Endothelial cell (in vitro differentiated cells): ENCODE results near the gene DTNBP1. TPM values are rescaled to one million over a fixed set of nuclear protein-coding genes. Genes with fewer than 3 reads are reported as not detected.

Experiments used
- DNase-seq: peaks from one replicate; pipeline ENCODE4 v3.0.0; 2021; ENCODE audit warnings: low spot score
- H3K27ac Mint-ChIP-seq: one replicate; pipeline ENCODE4 v1.8.0; 2021; ENCODE audit warnings: mixed read lengths, inconsistent platforms; ENCODE audit not compliant: unreplicated experiment
- H3K27me3 Mint-ChIP-seq: one replicate; pipeline ENCODE4 v1.8.0; 2021; ENCODE audit warnings: mild to moderate bottlenecking, moderate library complexity, mixed read lengths, inconsistent platforms; ENCODE audit not compliant: unreplicated experiment
- H3K36me3 Mint-ChIP-seq: one replicate; pipeline ENCODE4 v1.8.0; 2021; ENCODE audit warnings: mild to moderate bottlenecking, low read depth, mixed read lengths, inconsistent platforms; ENCODE audit not compliant: unreplicated experiment
- H3K4me1 Mint-ChIP-seq: one replicate; pipeline ENCODE4 v1.8.0; 2021; ENCODE audit warnings: mild to moderate bottlenecking, mixed read lengths, inconsistent platforms; ENCODE audit not compliant: unreplicated experiment
- H3K4me3 Mint-ChIP-seq: one replicate; pipeline ENCODE4 v1.8.0; 2021; ENCODE audit warnings: mild to moderate bottlenecking, mixed read lengths, inconsistent platforms; ENCODE audit not compliant: unreplicated experiment
- H3K9me3 Mint-ChIP-seq: one replicate; pipeline ENCODE4 v1.8.0; 2021; ENCODE audit warnings: mixed read lengths, inconsistent platforms; ENCODE audit not compliant: unreplicated experiment
- CTCF ChIP-seq: fragments of 200-600 bp; sonication (generic); IDR thresholded peaks from one replicate; pipeline ENCODE4 v1.5.0; 2021; ENCODE audit warnings: antibody characterized with exemption; ENCODE audit not compliant: unreplicated experiment
- total RNA-seq: library from RNA; stranded (reverse); fragmentation: NEBNext Ultra II Directional; extraction: Animal tissue kit (Norgen Biotek cat#: 25700); gene quantifications from one replicate; pipeline ENCODE4 v1.2.1, GENCODE V29; 2021; ENCODE audit not compliant: unreplicated experiment

Gene DTNBP1
- total RNA-seq, 1 donor from 2014 or later = 19.3 TPM

DNA sequence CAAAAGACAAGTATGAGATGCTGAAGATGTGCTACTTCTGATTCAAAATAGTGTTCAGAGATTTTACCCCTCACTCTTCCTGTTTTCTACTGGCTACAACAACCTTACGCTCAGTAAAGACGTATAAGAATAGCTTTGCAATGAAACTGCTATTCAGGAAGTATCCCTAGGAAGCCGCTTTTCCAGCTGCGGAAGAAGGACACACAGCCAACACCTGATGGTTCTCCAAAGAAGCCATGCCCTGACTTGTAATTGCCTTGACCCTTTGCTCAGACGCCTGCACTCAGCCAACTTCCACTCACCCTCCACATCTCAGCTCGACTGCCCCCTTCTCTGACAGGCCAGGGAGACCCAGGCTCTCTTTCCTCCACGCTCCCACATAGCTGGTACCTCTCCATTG, 111.6 kb downstream of the DTNBP1 start:
- Mint-ChIP-seq H3K4me3 (peak overlapping the region; percentile 3), H3K9me3 (no peaks in the 10 kb centered on the region), H3K36me3 (no peaks in the 10 kb centered on the region), H3K27me3 (peaks cover 6% of the 10 kb centered on the region), H3K4me1 (peaks cover 66% of the 10 kb centered on the region), H3K27ac (peak overlapping the region; percentile 96)
- TF ChIP-seq CTCF = no peak
- DNase-seq = no peak

DNA sequence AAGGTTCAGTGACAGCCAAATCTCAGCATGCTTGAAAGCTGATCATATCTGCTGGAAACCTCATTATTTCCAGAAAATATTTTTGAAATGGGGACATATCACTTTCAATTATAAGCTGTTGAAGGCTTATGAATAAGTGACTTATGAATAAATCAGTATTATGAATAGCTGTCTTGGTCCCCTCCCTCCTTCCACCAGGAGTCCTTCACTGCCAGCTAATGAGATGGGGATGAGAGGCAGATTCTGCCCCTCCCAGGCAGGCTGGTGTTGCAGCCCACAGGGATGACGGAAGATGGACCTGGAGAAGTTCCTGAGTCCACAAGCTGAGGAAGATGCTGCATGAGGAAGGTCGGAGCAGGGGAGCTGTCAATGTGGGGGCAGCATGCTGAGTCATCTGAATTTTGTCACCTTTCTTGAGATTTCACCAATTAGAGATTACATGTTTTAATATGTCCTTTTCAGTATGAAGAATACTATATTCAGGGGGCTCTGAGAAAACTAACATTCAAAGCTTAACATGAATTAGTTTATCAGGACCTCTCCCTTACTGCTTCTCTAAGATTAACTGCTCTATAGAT, 112.2 kb downstream of the DTNBP1 start:
- Mint-ChIP-seq H3K27ac (peak overlapping the region; percentile 96), H3K36me3 (no peaks in the 10 kb centered on the region), H3K4me1 (peaks cover 66% of the 10 kb centered on the region), H3K9me3 (no peaks in the 10 kb centered on the region), H3K4me3 (no peak overlapping the region), H3K27me3 (peaks cover 6% of the 10 kb centered on the region)
- no peak for DNase-seq
- no peak for TF ChIP-seq CTCF

DNA sequence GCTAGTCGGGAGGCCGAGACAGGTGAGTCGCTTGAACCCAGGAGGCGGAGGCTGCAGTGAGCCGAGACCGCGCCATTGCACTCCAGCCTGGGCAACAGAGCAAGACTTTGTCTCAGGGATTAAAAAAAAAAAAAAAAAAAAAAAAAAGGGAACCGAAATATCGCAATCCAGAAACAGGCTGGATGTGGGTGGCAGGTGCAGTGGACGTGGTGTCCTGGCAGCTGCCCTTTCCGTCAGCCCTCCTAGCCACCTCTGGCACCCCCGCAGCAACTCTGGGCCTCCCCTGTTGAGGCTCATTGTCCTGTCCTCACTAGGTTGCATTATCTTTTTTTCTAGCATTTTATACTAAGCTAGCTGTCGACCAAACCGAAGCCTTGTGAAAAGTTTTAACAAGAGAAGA, 113.5 kb downstream of the DTNBP1 start:
- DNase-seq = no peak
- peaks cover 62% of the 10 kb centered on the region for H3K4me1 Mint-ChIP-seq
- H3K27ac Mint-ChIP-seq = peak overlapping the region; percentile 81
- no peak for TF ChIP-seq CTCF
- H3K27me3 Mint-ChIP-seq = peaks cover 6% of the 10 kb centered on the region
- no peaks in the 10 kb centered on the region for H3K36me3 Mint-ChIP-seq
- no peaks in the 10 kb centered on the region for H3K9me3 Mint-ChIP-seq
- H3K4me3 Mint-ChIP-seq = no peak overlapping the region

DNA sequence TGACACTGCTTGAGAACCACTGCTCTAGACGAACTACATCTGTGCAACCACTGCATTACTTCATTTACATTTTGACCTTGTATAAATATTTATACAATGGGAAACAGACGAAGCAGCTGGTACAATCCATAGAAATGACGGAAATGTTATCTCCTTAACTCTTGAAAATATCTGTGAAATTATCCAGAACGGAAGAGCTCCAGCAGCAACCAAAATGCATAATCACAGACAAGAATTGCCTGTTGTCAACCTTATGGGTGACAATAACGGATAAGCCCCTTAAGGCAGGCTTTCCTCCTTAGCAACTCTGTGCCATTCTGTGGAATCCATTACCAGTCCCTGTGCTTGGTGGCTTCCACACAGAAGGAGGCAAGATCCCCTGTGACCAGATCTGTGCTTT, 115.4 kb downstream of the DTNBP1 start:
- H3K4me1 Mint-ChIP-seq = peaks cover 47% of the 10 kb centered on the region
- H3K27ac Mint-ChIP-seq = no peak overlapping the region
- H3K9me3 Mint-ChIP-seq = no peaks in the 10 kb centered on the region
- TF ChIP-seq CTCF = no peak
- H3K27me3 Mint-ChIP-seq = peaks cover 6% of the 10 kb centered on the region
- no peak for DNase-seq
- no peak overlapping the region for H3K4me3 Mint-ChIP-seq
- peaks cover 9% of the 10 kb centered on the region for H3K36me3 Mint-ChIP-seq

DNA sequence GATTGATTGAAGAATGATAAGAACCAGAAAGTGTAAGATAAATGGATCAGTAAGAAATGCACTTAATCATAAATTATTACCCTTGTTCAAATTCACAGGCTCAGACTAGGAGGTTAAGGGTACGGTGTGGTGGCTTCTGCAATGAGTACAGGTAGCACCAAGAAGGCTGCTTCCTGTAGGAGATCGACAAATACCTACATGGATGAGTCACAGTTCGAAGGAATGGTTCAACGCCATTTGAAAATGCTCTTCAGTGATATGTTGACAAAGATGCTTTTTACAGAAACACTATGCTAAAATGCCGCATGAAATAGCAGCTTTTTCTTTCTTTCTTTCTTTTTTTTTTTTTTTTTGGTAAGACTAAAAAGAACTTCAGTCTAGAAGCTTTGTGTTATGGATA, 116.2 kb downstream of the DTNBP1 start:
- no peak for TF ChIP-seq CTCF
- H3K9me3 Mint-ChIP-seq = no peaks in the 10 kb centered on the region
- H3K27me3 Mint-ChIP-seq = peaks cover 5% of the 10 kb centered on the region
- peaks cover 9% of the 10 kb centered on the region for H3K36me3 Mint-ChIP-seq
- no peak overlapping the region for H3K4me3 Mint-ChIP-seq
- H3K4me1 Mint-ChIP-seq = peaks cover 40% of the 10 kb centered on the region
- no peak for DNase-seq
- no peak overlapping the region for H3K27ac Mint-ChIP-seq
